D721Med (cell line): ENCODE data around the gene CDK14.

Experiments used
- DNase-seq: peaks from one replicate; pipeline ENCODE4 v3.0.0; 2011; ENCODE audit warnings: low spot score; ENCODE audit not compliant: insufficient read length
- FAIRE-seq: peaks from 2 replicates; lab custom pipeline; 2011; peaks lifted over from hg19 to GRCh38; lab: Jason Lieb, UNC
- TF ChIP-seq, protein P1 (sequence below): IDR thresholded peaks from 2 replicates; pipeline ENCODE4 v1.5.1; 2012; ENCODE audit warnings: mild to moderate bottlenecking, control low read depth; ENCODE audit not compliant: insufficient read depth; ENCODE audit errors: missing control alignments

The CDK14 gene

DNA sequence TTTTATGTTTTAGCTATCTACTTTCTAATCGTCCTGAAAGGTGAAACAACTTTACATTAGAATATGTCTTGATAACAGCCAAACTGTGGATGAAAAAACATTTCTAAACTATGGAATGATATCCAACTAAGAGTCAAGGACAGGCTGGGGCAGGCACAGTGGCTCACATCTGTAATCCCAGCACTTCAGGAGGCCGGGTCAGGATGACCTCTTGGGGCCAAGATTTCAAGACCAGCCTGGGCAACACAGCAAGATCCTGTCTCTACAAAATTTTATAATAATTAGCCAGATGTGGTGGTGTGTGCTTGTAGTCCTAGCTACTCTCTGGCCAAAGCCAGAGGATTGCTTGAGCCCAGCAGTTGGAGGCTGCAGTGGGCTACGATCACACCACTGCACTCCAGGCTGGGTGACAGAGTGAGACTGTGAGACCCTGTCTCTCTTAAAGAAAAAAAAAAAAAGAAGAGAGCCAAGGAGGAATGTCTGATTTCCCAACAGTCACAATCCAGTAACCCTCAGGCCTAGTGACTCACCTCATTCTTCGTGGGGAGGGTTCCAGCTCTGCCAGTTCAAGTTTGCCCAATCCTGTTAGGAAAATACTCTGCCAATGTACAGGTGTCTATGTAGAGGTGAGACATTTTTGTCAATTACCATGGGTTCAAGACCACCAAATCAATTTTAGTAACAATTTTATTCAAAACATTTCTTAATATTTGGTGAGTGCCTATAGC lies 653.5 kb downstream of the CDK14 start:
- DNase-seq (no peak), FAIRE-seq (no peak)
- TF ChIP-seq, protein P1, sequence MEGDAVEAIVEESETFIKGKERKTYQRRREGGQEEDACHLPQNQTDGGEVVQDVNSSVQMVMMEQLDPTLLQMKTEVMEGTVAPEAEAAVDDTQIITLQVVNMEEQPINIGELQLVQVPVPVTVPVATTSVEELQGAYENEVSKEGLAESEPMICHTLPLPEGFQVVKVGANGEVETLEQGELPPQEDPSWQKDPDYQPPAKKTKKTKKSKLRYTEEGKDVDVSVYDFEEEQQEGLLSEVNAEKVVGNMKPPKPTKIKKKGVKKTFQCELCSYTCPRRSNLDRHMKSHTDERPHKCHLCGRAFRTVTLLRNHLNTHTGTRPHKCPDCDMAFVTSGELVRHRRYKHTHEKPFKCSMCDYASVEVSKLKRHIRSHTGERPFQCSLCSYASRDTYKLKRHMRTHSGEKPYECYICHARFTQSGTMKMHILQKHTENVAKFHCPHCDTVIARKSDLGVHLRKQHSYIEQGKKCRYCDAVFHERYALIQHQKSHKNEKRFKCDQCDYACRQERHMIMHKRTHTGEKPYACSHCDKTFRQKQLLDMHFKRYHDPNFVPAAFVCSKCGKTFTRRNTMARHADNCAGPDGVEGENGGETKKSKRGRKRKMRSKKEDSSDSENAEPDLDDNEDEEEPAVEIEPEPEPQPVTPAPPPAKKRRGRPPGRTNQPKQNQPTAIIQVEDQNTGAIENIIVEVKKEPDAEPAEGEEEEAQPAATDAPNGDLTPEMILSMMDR: no peak

GRCh38 chr7:91250706-91251105 lies 654.6 kb downstream of the CDK14 start:
- FAIRE-seq (no peak), DNase-seq (no peak)
- TF ChIP-seq, protein P1: no peak

DNA sequence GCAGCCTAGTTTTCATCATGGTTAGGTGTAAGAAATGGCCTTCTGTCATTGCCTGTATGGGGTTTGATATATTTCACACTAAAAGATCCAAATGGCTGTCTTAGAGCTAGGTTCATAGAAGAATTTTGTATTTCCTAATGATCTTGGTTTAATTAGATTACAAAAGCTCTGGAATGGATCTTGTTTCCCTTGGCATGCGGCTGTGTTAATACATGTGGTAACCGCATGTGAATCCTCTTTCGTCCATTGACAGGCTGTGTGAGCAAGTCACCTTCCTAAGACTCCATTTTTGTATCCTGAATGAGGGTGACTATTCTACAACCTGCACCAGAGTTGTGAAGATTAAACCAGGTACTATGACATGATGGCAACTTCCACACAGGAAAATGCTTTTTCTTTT lies 655.8 kb downstream of the CDK14 start:
- FAIRE-seq (no peak), DNase-seq (no peak)
- TF ChIP-seq, protein P1: no peak
